Mesenchymal stem cell (in vitro differentiated cells and primary cell): ENCODE data around the gene STK32C.

Experiments used
- DNase-seq: peaks from one replicate; pipeline ENCODE4 v3.0.0-alpha.2; 2013
- H2AFZ ChIP-seq: one replicate; pipeline ENCODE4 v1.6.1; 2013; ENCODE audit warnings: low read depth, mild to moderate bottlenecking, control low read depth, inconsistent platforms, low read length, moderate library complexity
- H2AK5ac ChIP-seq: 2 replicates; pipeline ENCODE4 v1.6.1; 2013; ENCODE audit warnings: low read length, moderate library complexity, mild to moderate bottlenecking, inconsistent platforms; ENCODE audit not compliant: severe bottlenecking
- H2BK120ac ChIP-seq: one replicate; pipeline ENCODE4 v1.6.1; 2013; ENCODE audit warnings: low read depth, mild to moderate bottlenecking, inconsistent platforms, low read length, moderate library complexity
- H2BK12ac ChIP-seq, 2 experiments: one replicate each; pipeline ENCODE4 v1.6.1; 2013; ENCODE audit warnings: inconsistent platforms in 2 of 2, low read length in 2 of 2, mild to moderate bottlenecking in 2 of 2, moderate library complexity in 2 of 2, control low read depth in 1 of 2
- H2BK15ac ChIP-seq: one replicate; pipeline ENCODE4 v1.6.1; 2013; ENCODE audit warnings: mild to moderate bottlenecking, low read depth, inconsistent platforms; ENCODE audit not compliant: poor library complexity, severe bottlenecking
- H2BK5ac ChIP-seq: 2 replicates; pipeline ENCODE4 v1.6.1; 2013; ENCODE audit warnings: low read depth, mild to moderate bottlenecking, low read length, control low read depth, inconsistent platforms; ENCODE audit not compliant: poor library complexity, severe bottlenecking
- H3K14ac ChIP-seq, 2 experiments: one replicate each; pipeline ENCODE4 v1.6.1; 2013; ENCODE audit warnings: inconsistent platforms in 2 of 2, low read length in 2 of 2, control low read depth in 1 of 2, mild to moderate bottlenecking in 1 of 2, moderate library complexity in 1 of 2
- H3K18ac ChIP-seq, 2 experiments: one replicate each; pipeline ENCODE4 v1.6.1; 2013; ENCODE audit warnings: inconsistent platforms in 2 of 2, low read length in 2 of 2, control low read depth in 1 of 2, low read depth in 1 of 2, mild to moderate bottlenecking in 1 of 2
- H3K23ac ChIP-seq, 2 experiments: one replicate each; pipeline ENCODE4 v1.6.1; 2013; ENCODE audit warnings: inconsistent platforms in 2 of 2, low read length in 2 of 2, mild to moderate bottlenecking in 2 of 2, moderate library complexity in 2 of 2, control low read depth in 1 of 2
- H3K27ac ChIP-seq: 2 replicates; pipeline ENCODE4 v1.5.1; 2013; ENCODE audit warnings: mild to moderate bottlenecking, moderate library complexity, low read length, control low read depth, inconsistent platforms; ENCODE audit not compliant: poor library complexity, severe bottlenecking
- H3K27me3 ChIP-seq, 2 experiments: 2 replicates each; pipeline versions ENCODE4 v1.6.1 to v1.7.0; 2013; ENCODE audit warnings: low read length in 2 of 2, mild to moderate bottlenecking in 2 of 2, moderate library complexity in 2 of 2, control low read depth in 1 of 2, inconsistent platforms in 1 of 2; ENCODE audit not compliant: control insufficient read depth in 1 of 2, insufficient read depth in 1 of 2
- H3K36me3 ChIP-seq, 2 experiments: 2 replicates each; pipeline versions ENCODE4 v1.6.1 to v1.7.0; 2013; ENCODE audit warnings: low read length in 2 of 2, control low read depth in 1 of 2, inconsistent platforms in 1 of 2, low read depth in 1 of 2, mild to moderate bottlenecking in 1 of 2; ENCODE audit not compliant: insufficient read depth in 2 of 2, control insufficient read depth in 1 of 2
- H3K4ac ChIP-seq, 2 experiments: one replicate each; pipeline ENCODE4 v1.6.1; 2013; ENCODE audit warnings: inconsistent platforms in 2 of 2, low read length in 2 of 2, mild to moderate bottlenecking in 2 of 2, moderate library complexity in 2 of 2, control low read depth in 1 of 2, low read depth in 1 of 2
- H3K4me1 ChIP-seq: 2 replicates; pipeline ENCODE4 v1.6.1; 2013; ENCODE audit warnings: low read depth, low read length, control low read depth; ENCODE audit not compliant: control insufficient read depth, insufficient read depth
- H3K4me2 ChIP-seq: 2 replicates; pipeline ENCODE4 v1.6.1; 2013; ENCODE audit warnings: low read length, mild to moderate bottlenecking, inconsistent platforms; ENCODE audit not compliant: poor library complexity, severe bottlenecking
- H3K4me3 ChIP-seq, 2 experiments: 2 replicates each; pipeline versions ENCODE4 v1.5.1 to v1.7.0; 2013; ENCODE audit warnings: low read length in 2 of 2, mild to moderate bottlenecking in 2 of 2, control low read depth in 1 of 2, low read depth in 1 of 2; ENCODE audit not compliant: insufficient read depth in 1 of 2
- H3K79me1 ChIP-seq: replicated peaks from 2 replicates; pipeline ENCODE4 v1.6.1; 2013; ENCODE audit warnings: mild to moderate bottlenecking, control low read depth, low read length, inconsistent platforms; ENCODE audit not compliant: poor library complexity, severe bottlenecking
- H3K9ac ChIP-seq: 2 replicates; pipeline ENCODE4 v1.7.0; 2013; ENCODE audit warnings: mild to moderate bottlenecking, low read length, moderate library complexity
- H3K9me3 ChIP-seq: 2 replicates; pipeline ENCODE4 v1.7.0; 2013; ENCODE audit warnings: mild to moderate bottlenecking, low read length; ENCODE audit not compliant: control insufficient read depth
- H4K8ac ChIP-seq: one replicate; pipeline ENCODE4 v1.6.1; 2013; ENCODE audit warnings: inconsistent platforms, mild to moderate bottlenecking, low read length, moderate library complexity
- H4K91ac ChIP-seq: one replicate; pipeline ENCODE4 v1.6.1; 2013; ENCODE audit warnings: mild to moderate bottlenecking, low read length, inconsistent platforms
- WGBS: methylation state at CpG from one replicate; pipeline ENCODE4 v1.1.7; 2013; ENCODE audit warnings: mixed read lengths; 5-methylcytosine and 5-hydroxymethylcytosine counted together

The STK32C gene

GRCh38 chr10:132169766-132170560 is 137.8 kb downstream of the STK32C start:
- no peaks in the 10 kb centered on the region for H3K79me1 ChIP-seq
- H3K27me3 ChIP-seq: peaks cover 4 to 39% of the 10 kb centered on the region in 2 experiments
- no peak overlapping the region for H4K91ac ChIP-seq
- H3K18ac ChIP-seq: no peak overlapping the region
- H3K4me1 ChIP-seq: no peaks in the 10 kb centered on the region
- H3K4me2 ChIP-seq: no peak overlapping the region
- no peak overlapping the region for H2BK120ac ChIP-seq
- no peak overlapping the region for H2BK12ac ChIP-seq
- H2AFZ ChIP-seq: no peak overlapping the region
- H3K4me3 ChIP-seq: no peak overlapping the region
- H3K4ac ChIP-seq: no peak overlapping the region
- no peak overlapping the region for H3K27ac ChIP-seq
- no peak for DNase-seq
- H3K36me3 ChIP-seq: no peaks in the 10 kb centered on the region
- H3K14ac ChIP-seq: no peak overlapping the region
- WGBS: 86% methylated on average over 46 of the region's 46 CpGs
- no peak overlapping the region for H2BK5ac ChIP-seq
- H2BK15ac ChIP-seq: no peak overlapping the region
- no peak overlapping the region for H3K23ac ChIP-seq
- no peaks in the 10 kb centered on the region for H3K9me3 ChIP-seq
- H2AK5ac ChIP-seq: no peak overlapping the region
- H4K8ac ChIP-seq: no peak overlapping the region
- no peak overlapping the region for H3K9ac ChIP-seq

GRCh38 chr10:132169031-132169765 is 138.6 kb downstream of the STK32C start:
- 91% methylated on average over 38 of the region's 42 CpGs for WGBS
- no peak overlapping the region for H2BK12ac ChIP-seq
- H3K9me3 ChIP-seq: no peaks in the 10 kb centered on the region
- no peak overlapping the region for H2BK15ac ChIP-seq
- H2AK5ac ChIP-seq: no peak overlapping the region
- no peak for DNase-seq
- H3K9ac ChIP-seq: no peak overlapping the region
- no peak overlapping the region for H3K4me3 ChIP-seq
- H3K27ac ChIP-seq: no peak overlapping the region
- no peaks in the 10 kb centered on the region for H3K4me1 ChIP-seq
- H4K8ac ChIP-seq: no peak overlapping the region
- H3K36me3 ChIP-seq: no peaks in the 10 kb centered on the region
- H2BK5ac ChIP-seq: no peak overlapping the region
- H3K18ac ChIP-seq: no peak overlapping the region
- H3K27me3 ChIP-seq: peaks cover 4 to 35% of the 10 kb centered on the region in 2 experiments
- H2AFZ ChIP-seq: no peak overlapping the region
- no peak overlapping the region for H4K91ac ChIP-seq
- H3K14ac ChIP-seq: no peak overlapping the region
- H3K4me2 ChIP-seq: no peak overlapping the region
- H3K4ac ChIP-seq: no peak overlapping the region
- H3K23ac ChIP-seq: no peak overlapping the region
- no peak overlapping the region for H2BK120ac ChIP-seq
- H3K79me1 ChIP-seq: no peaks in the 10 kb centered on the region

GRCh38 chr10:132168571-132169030 is 139.1 kb downstream of the STK32C start:
- no peak overlapping the region for H3K9ac ChIP-seq
- no peak overlapping the region for H2AFZ ChIP-seq
- no peak overlapping the region for H4K8ac ChIP-seq
- H3K23ac ChIP-seq: no peak overlapping the region
- no peaks in the 10 kb centered on the region for H3K9me3 ChIP-seq
- no peak overlapping the region for H3K4ac ChIP-seq
- H3K27ac ChIP-seq: no peak overlapping the region
- no peak overlapping the region for H2AK5ac ChIP-seq
- no peak overlapping the region for H3K4me3 ChIP-seq
- no peak overlapping the region for H2BK15ac ChIP-seq
- H3K14ac ChIP-seq: no peak overlapping the region
- H4K91ac ChIP-seq: no peak overlapping the region
- H2BK120ac ChIP-seq: no peak overlapping the region
- no peaks in the 10 kb centered on the region for H3K4me1 ChIP-seq
- no peak overlapping the region for H3K18ac ChIP-seq
- no peaks in the 10 kb centered on the region for H3K36me3 ChIP-seq
- H2BK12ac ChIP-seq: no peak overlapping the region
- WGBS: 85% methylated on average over 28 of the region's 28 CpGs
- peaks cover 8 to 38% of the 10 kb centered on the region in 2 experiments for H3K27me3 ChIP-seq
- DNase-seq: no peak
- no peaks in the 10 kb centered on the region for H3K79me1 ChIP-seq
- H3K4me2 ChIP-seq: no peak overlapping the region
- H2BK5ac ChIP-seq: no peak overlapping the region

- Histone ChIP-seq H3K4me3 (no peak overlapping the region), H4K8ac (no peak overlapping the region), H3K9me3 (no peaks in the 10 kb centered on the region), H2BK5ac (no peak overlapping the region), H3K4ac (no peak overlapping the region), H2AK5ac (no peak overlapping the region), H3K27ac (no peak overlapping the region), H3K4me1 (peaks cover 2% of the 10 kb centered on the region), H2BK120ac (no peak overlapping the region), H3K9ac (no peak overlapping the region), H4K91ac (no peak overlapping the region), H3K27me3 (peaks cover 15 to 44% of the 10 kb centered on the region in 2 experiments), H3K4me2 (no peak overlapping the region), H2BK12ac (no peak overlapping the region), H2BK15ac (no peak overlapping the region), H3K14ac (no peak overlapping the region), H3K23ac (no peak overlapping the region), H3K79me1 (no peaks in the 10 kb centered on the region), H3K18ac (no peak overlapping the region), H2AFZ (no peak overlapping the region), H3K36me3 (no peaks in the 10 kb centered on the region)
- 89% methylated on average over 17 of the region's 17 CpGs for WGBS
- DNase-seq: no peak
Measured at GRCh38 chr10:132167976-132168375, 139.8 kb downstream of the STK32C start.
